Testis (tissue), 2 donors: Measurements from ENCODE around the gene CACNB1.

Experiments used
- CTCF ChIP-seq, 3 experiments: fragments of 450-650 bp in 2 of 3; fragments of 200-600 bp in 1 of 3; sonication (generic) in 1 of 3; IDR thresholded peaks; one replicate each; pipeline ENCODE4 v1.5.1; 2016 to 2019; ENCODE audit warnings: antibody characterized with exemption in 3 of 3, mild to moderate bottlenecking in 2 of 3, moderate library complexity in 1 of 3
- POLR2A ChIP-seq: fragments of 450-650 bp; IDR thresholded peaks from one replicate; pipeline ENCODE4 v1.6.1; 2017; ENCODE audit warnings: antibody characterized with exemption, mild to moderate bottlenecking, moderate library complexity

GRCh38 chr17:39130205-39130604, 67.3 kb downstream of the CACNB1 start:
- TF ChIP-seq CTCF (IDR thresholded peaks at IDR 0.05) (no peak), POLR2A (no peak)
